GM19452 (cell line): Measurements from ENCODE around the gene CCNF.
"Not testable (repeated sequence)": the region's sequence is repeated elsewhere in the genome, so short reads cannot be mapped to it uniquely, and the experiment has no call there.

ENCODE experiments used
- ATAC-seq: cut with Tn5 transposase; IDR thresholded peaks from one replicate; pipeline ENCODE4 v1.9.1; 2021; ENCODE audit not compliant: unreplicated experiment

CCNF gene, protein sequence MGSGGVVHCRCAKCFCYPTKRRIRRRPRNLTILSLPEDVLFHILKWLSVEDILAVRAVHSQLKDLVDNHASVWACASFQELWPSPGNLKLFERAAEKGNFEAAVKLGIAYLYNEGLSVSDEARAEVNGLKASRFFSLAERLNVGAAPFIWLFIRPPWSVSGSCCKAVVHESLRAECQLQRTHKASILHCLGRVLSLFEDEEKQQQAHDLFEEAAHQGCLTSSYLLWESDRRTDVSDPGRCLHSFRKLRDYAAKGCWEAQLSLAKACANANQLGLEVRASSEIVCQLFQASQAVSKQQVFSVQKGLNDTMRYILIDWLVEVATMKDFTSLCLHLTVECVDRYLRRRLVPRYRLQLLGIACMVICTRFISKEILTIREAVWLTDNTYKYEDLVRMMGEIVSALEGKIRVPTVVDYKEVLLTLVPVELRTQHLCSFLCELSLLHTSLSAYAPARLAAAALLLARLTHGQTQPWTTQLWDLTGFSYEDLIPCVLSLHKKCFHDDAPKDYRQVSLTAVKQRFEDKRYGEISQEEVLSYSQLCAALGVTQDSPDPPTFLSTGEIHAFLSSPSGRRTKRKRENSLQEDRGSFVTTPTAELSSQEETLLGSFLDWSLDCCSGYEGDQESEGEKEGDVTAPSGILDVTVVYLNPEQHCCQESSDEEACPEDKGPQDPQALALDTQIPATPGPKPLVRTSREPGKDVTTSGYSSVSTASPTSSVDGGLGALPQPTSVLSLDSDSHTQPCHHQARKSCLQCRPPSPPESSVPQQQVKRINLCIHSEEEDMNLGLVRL

DNA sequence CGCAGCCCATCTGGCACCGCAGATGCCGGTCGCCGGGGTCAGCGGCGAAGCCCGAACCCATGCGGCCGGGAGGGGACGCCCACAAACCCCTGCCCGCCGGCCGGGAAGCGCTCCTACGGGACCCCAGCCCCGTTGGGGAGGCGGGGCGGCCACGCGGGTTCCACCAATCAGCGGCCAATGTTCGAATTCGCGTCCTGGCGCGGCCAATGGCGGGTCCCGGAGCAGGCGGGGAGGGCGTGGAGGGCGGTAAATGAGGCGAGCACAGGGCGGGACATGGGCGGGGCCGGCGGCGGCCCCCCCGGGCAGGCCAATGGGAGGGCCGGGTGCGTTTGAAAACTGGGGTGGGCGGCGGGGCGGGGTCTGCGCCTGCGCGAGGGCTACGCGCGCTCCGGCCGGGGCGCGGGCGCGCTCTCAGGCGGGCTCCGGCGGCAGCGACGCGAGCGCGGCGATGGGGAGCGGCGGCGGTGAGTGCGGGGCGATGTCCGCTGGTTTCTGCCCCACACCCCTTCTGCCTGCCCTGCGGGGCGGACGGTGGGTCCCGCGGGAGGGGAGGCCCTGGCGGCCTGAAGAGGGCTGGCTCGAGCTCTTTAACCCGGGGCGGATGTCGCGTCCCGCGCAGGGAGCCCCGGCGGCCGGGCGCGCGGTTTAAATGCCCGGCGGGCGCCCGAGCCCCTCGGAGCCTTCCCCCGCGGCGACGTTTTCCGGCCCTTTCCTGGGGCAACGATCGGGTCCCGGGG, at the start of gene CCNF:
CCNF (plus strand) TSS at position 414 of the 737 bp plus-strand sequence; CDS start at position 449, 35 bp downstream.
- peak; percentile 84 for ATAC-seq

DNA sequence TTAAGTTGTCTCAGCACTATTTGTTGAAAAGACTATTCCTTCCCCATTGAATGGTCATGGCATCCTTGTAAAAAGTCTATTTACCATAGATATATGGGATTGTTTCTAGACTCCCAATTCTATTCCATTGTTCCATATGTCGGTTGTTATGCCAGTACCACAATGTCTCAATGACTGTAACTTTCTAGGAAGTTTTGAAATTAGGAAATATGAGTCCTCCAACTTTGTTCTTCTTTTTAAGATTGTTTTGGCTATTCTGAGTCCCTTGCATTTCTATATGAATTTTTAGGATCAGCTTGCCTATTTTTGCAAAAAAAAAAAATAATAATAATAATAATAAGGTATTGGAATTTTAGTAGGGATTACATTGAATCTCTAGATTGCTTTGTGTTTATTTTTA, 45.7 kb upstream of the CCNF start:
- no peak for ATAC-seq

DNA sequence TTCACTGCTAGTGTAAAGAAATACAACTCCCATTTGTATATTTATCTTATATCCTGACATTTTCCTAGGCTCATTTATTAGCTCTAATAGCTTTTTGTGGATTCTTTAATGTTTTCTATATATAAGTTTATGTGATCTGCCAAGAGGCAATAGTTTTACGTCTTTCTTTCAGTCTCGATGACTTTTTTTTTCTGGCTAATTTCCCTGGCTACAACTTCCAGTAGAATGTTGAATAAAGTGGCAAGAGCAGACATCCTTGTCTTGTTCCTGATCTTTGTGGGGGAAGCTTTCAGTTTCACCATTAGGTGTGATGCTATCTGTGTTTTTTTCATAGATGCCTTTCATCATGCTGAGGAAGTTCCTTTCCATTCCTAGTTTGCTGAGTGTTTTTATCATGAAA, 44.8 kb upstream of the CCNF start:
- no peak for ATAC-seq

DNA sequence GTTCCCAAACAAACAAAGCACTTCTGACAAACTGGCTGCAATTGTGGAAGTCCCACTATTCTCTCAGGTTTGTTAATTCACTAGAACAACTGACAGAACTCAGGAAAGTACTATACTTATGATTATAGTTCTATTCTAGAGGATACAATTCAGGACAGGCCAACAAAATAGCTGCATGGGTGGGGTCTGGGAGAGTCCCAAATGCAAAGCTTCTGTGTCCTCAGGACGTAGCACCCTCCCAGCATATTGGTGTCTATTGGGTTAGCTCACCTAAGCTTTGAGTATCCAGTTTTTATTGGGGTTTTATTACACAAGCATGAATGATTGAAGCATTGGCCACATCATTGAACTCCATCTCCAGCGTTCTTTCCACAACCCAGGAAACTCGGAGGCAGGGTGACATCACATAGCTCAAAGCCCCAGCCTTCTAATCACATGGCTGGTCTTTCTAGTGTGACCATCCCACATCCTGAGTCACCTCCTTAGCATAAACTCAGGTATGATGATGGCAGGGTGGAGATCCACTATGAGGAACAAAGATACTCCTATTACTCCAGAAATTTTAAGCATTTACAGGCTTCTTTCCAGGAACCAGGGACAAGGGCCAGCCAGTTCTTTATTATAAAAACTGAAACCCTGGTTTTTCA, 43.9 kb upstream of the CCNF start:
- ATAC-seq = no peak

DNA sequence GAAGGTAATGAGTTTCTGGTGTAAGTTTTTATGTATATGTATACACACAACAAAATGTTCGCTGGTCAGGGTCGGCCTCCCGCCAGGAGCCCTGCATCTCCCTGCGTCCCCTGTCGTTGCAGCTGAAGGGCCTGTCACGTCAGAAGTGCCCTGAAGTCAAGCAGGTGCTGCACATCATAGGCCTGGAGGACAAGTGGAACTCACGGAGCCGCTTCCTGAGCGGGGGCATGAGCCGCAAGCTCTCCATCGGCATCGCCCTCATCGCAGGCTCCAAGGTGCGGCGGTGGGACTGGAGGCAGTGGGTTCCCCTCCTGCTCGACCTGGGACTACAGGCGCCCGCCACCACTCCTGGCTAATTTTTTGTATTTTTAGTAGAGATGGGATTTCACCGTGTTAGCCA, 43.3 kb upstream of the CCNF start:
- ATAC-seq = not testable (repeated sequence)

DNA sequence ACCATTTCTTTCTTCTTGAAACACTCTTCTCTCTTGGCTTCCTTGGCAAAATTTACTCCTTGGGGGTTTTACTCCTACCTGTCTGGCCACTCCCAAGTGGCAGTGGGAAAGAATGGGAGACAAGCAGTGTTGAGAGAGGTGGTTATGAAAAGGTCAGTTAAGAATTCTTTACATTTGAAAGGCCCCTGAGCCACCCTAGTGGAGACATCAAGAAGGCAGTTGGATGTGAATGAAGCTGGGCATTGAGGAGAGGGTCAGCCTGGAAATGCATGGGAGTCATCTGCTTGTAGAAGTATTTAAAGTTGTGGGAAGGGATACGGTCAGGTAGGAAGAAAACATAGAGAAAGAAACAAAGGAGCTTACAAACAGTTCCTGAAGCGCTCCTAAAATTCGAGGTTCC, 42.3 kb upstream of the CCNF start:
- no peak for ATAC-seq

DNA sequence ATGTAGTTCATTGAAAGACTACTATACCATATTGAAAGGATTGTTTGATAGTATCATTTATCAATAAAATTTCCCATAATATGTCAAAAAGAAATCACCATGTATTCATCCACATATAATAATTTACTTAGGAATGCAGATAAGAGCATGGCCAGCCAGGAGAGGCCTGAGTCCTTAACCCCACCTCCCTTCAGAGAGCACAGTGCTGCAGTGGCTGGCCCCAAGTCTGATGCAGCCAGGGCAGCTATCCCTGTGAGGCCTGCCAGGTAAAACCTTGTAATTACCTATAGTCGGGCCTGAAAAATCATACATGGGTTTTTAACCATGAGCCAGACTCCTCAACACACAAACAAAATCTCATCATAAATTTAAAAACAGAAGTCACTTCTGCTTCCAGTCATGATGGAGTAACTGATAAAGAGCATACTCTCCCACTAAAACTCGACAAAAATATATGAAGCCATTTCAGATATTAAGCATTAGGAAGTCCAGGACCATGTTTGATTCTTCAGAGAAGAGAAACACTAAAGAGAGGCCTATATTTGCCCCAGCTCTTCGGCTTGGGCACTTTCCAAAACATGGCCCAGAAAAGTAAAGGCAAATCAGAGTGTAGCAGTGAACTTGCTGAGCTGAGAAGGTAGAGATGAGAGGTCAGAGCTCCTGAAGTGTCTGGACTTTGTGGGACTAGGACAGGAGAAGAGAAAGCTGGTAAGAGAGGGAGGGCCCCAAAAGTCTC, 40.9 kb upstream of the CCNF start:
- ATAC-seq = no peak

DNA sequence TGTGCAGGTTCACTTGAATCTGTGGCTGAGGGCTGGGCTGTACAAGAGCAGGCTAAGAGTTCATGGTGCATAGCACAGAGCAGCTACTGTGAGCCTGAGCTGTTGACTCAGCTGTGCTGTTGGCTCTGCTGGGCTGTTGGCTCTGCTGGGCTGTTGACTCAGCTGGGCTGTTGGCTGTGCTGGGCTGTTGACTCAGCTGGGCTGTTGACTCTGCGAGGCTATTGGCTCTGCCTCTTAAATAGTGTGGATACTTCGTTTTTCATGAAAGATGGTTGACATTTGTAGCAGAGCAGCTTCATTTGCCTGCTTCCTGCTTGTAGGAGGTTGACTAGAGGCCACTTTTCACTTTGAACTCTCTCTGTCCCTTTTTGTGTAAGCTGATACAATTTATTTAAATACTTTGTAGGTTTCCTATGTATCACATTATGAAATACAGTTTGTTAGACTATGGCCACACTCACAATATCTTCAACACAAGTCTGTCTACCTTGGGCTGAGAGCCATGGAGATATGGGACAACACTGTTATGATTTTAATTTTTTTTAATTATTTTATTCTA, 40.3 kb upstream of the CCNF start:
- no peak for ATAC-seq

DNA sequence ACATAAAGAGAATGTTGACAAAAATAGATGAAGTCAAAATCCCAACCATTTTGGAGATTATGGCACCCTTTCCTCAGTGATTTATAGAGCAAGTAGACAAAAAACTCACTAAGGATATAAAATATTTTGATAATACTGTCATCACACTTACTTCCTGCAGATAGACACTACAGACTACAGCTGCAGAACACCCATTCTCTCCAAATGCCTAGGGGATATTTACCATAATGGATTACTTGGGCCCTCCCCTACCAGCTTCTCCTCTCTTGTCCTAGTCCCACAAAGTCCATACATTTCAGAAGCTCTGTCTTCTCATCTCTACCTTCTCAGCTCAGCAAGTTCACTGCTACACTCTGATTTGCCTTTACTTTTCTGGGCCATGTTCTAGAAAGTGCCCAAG, 37.2 kb upstream of the CCNF start:
- no peak for ATAC-seq

DNA sequence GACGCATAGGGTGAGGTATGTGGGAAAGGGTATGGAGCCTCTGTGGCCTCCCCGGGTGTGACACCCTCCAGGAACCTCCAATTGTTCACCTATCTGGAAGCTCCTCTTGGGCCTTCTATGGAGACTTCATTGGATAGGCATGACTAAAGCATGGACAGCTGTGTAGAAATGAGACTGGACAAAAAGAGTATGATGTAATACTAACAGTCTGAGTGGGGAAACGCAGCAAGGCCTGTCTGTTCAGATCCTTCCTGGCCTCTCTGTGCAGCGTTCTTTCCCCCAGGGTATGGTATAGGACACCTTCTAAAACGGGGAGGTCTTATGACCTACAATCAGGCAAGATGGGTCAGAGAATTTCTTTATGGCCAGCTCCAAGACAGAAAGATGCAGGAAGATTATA, 30.7 kb upstream of the CCNF start:
- no peak for ATAC-seq

DNA sequence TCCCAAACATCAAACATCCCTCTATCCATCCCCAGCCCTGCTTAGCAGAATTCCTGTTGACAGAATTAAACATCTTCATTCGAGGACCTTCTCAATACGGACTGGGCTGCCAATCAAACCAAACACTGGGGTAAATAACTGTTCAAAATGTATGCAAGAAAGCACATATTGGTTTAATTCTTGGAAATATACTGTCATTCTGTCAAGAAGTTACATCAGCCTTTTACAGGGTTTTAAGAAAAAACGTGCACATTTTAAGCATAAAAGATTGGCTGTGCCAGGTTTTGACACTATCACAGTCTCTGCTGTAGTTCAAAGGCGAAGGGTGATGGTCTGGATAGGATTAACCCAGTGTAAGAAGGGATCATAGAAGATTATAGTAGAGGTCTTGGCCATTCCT, 25.1 kb upstream of the CCNF start:
- ATAC-seq = no peak

DNA sequence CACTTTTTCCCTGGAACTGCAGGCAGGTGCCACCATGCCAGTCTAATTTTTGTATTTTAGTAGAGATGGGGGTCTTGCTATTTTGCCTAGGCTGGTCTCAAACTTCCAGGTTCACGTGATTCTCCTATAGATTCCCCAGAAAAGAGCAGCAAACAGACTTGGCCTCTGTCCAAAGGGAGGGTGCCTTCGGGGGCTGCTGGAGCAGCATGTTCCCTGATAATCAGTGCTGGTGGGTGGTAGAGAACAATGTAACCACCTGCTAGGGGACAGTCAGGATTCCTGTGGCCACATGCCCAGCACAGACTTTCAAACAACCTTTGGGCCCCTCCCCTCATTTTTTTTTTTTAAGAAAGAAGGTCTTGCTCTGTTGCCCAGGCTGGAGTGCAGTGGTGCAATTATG, 14.2 kb upstream of the CCNF start:
- no peak for ATAC-seq

DNA sequence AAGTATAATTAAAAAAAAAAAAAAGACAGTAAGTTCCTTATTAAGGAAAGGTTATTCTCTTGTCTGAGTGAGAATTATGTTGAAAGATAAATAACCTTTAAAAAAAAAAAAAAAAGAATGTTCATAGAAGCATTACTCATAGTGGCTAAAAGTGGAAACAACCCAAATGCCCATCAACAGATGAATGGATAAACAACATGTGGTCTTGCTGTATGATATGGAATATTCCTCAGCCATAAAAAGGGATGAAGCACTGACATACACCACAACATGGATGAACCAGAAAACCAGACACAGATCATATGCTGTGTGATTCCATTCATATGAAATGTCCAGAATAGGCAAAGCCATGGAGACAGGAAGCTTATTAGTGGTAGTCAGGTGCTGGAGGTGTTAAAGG, 9.2 kb upstream of the CCNF start:
- ATAC-seq = no peak

DNA sequence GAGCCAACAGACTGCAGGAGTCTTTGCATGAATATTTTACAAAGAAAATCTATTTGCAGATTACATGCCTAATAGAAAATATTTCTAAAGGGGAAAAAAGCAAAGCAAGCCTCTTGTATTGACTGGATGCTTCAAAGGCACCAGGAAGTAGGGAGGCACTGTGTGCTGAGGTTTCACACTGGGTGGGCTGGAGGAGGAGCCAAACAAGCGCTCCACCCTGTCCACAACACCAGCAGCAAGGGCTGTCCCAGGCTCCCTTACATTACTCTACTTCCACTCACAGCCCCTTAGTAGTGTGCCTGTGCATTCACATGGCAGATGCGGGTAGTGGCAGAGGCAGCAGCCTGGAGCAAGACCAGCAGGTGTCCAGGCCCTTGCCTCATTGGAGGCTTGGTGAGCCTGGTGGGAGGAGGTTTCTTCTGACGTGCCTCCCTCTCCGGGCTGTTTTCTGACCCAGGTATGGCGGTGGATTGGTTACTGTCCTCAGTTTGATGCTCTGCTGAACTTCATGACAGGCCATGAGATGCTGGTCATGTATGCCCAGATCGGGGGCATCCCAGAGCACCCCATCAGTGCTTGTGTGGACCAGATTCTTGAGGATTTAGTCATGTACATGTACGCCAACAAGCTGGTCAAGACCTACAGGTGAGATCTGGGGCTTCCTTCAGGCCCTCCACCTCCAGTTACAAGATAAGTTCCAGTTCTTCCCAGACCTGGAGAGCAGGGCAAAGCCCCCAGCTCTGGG, 7.0 kb upstream of the CCNF start:
- no peak for ATAC-seq

DNA sequence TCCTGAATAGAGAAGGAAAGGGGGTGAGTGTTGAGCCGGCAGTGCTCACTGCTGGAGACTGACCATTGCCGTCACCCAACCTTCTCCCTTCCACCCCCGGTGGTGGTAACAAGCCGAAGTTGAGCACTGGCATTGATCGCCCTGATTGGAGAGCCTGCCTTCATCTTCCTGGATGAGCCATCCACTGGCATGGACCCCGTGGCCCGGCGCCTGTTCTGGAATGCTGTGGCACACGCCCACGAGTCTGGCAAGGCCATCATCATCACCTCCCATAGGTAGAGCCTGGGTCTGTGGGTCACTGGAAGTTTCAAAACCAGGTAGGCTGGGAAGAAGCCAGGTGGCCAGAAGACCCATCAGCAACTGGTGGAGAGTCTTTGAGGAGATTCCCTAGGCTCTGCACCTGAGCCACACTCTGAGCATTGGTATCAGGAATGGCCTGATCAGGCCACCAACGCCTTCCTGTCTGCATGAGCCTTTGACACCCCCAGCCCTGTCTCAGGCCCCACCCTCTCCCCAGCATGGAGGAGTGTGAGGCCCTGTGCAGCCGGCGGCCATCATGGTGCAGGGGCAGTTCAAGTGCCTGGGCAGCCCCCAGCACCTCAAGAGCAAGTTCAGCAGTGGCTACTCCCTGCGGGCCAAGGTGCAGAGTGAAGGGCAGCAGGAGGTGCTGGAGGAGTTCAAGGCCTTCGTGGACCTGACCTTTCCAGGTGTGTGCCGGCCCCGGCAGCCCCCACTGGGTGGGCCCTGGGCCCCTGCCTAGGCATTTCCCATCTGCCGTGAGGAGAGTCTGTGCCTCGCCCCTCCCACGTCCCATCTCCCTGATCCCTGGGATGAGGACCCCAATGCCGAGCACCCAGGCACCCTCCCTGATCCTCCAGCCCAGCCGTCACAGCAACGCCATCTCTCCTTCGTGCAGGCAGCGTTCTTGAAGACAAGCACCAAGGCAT, 4.9 kb upstream of the CCNF start:
- no peak for ATAC-seq

DNA sequence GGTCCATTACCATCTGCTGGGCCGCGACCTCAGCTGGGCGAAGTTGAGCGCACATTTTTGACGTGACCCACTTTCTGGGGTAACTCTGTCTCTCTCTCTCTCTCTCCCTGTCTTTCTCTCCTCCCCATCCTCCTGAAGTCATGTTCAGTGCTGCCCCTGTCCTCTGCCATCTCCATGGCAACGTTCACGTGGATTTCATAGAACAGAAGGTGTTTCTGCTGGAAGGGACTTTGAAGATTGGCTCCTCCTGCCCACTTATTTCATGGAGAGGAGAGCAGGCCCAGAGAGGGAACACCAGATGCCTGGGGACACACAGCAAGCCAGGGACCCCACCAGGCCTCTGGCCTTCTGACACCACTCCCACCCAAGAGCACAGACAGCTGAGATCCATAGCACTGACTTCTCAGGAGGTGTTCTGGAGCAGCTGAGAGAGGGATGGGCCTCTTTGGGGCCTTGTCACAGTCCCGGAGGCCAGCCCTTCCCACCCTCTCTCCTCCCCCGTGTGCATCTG, 4.2 kb upstream of the CCNF start:
- no peak for ATAC-seq

DNA sequence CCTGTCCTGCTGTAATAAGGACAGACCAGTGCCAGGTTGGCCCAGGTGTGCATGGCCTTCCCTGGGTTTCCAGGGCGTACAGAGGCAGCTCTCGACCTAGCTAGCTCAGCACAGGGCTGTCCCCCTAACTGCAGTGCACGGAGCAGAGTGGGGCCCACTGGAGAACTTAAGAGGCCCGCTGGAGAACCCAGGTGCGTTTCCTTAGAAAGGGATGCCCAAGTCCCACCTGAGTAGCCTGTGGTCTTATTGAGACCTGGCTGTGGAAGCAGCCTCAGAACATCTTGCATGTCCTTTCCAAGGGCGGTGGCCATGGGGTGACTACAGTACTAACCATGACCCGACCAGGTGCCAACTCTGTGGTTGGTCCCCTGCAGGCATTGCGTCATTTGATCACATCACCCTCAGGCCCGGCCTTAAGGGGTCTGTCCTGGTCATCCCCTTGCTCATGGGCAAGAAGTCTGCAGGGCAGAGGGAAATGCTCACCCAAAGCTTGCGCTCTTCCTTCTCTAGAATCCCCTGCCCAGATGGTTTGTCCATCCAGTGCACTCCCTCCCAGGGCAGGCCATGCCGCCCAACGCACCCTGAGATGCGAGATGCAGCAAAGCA, 3.3 kb upstream of the CCNF start:
- no peak for ATAC-seq

DNA sequence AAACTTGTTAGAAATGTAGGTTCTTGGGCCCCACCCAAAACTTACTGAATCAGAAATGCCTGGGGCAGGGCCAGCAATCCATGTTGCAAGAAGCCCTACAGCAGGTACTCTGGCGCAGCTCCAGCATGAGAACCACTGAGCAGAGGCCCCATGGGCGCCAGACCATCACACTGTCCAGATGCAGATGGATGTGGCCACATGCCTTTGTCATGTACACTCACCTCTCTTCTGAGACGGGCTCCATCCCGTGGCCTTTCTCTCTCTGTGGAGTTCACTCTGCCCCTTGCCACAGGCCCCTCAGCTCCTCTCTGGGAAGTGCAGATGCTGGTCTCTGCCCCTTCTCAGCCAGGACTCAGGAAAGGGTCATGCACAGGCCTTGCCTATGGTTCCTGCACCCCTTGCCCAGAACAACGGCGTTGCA, 2.3 kb upstream of the CCNF start:
- no peak for ATAC-seq
